Liver (tissue), 9 donors: Measurements from ENCODE around the gene GPR176. TPM values are rescaled to one million over a fixed set of nuclear protein-coding genes. Genes with fewer than 3 reads are reported as not detected.
"Not testable (repeated sequence)": the region's sequence is repeated elsewhere in the genome, so short reads cannot be mapped to it uniquely, and the experiment has no call there.

Experiments
- DNase-seq: peaks from one replicate; pipeline ENCODE4 v3.0.0-alpha.2; 2017; ENCODE audit warnings: low spot score
- H3K27ac ChIP-seq, 2 donors: one replicate each; pipeline ENCODE4 v1.7.0; 2013; ENCODE audit warnings: inconsistent platforms in 2 of 2, low read length in 2 of 2, control low read depth in 1 of 2, low read depth in 1 of 2, mild to moderate bottlenecking in 1 of 2
- H3K27me3 ChIP-seq, 4 donors: one replicate each; pipeline versions ENCODE4 v1.6.1 to v1.7.0; 2013; ENCODE audit warnings: low read length in 3 of 4, inconsistent platforms in 1 of 4, mild to moderate bottlenecking in 1 of 4, moderate library complexity in 1 of 4; ENCODE audit not compliant: control insufficient read depth in 4 of 4, insufficient read depth in 4 of 4
- H3K36me3 ChIP-seq, 4 donors: one replicate each; pipeline versions ENCODE4 v1.6.1 to v1.7.0; 2013; ENCODE audit warnings: low read length in 3 of 4, mild to moderate bottlenecking in 3 of 4, low read depth in 1 of 4, moderate library complexity in 1 of 4; ENCODE audit not compliant: control insufficient read depth in 4 of 4, insufficient read depth in 3 of 4
- H3K4me1 ChIP-seq, 4 donors: one replicate each; pipeline versions ENCODE4 v1.6.1 to v1.7.0; 2013; ENCODE audit warnings: low read length in 3 of 4, mild to moderate bottlenecking in 3 of 4, moderate library complexity in 1 of 4; ENCODE audit not compliant: control insufficient read depth in 4 of 4, insufficient read depth in 4 of 4
- H3K4me3 ChIP-seq, 3 donors: one replicate each; pipeline versions ENCODE4 v1.6.1 to v1.7.0; 2013; ENCODE audit warnings: low read length in 3 of 3, control low read depth in 1 of 3, low read depth in 1 of 3, mild to moderate bottlenecking in 1 of 3
- H3K9ac ChIP-seq, 2 donors: one replicate each; pipeline ENCODE4 v1.7.0; 2013; ENCODE audit warnings: low read length in 2 of 2, mild to moderate bottlenecking in 2 of 2, moderate library complexity in 2 of 2, control low read depth in 1 of 2, low read depth in 1 of 2
- H3K9me3 ChIP-seq, 4 donors: one replicate each; pipeline versions ENCODE4 v1.6.1 to v1.7.0; 2013; ENCODE audit warnings: low read length in 3 of 4; ENCODE audit not compliant: control insufficient read depth in 4 of 4
- ATF3 ChIP-seq: IDR thresholded peaks from 2 replicates; pipeline ENCODE4 v1.6.1; 2016; ENCODE audit warnings: antibody characterized with exemption
- EGR1 ChIP-seq, 2 donors: IDR thresholded peaks; 2 replicates each; pipeline ENCODE4 v1.6.1; 2016 to 2018; ENCODE audit warnings: antibody characterized with exemption in 2 of 2, low read depth in 2 of 2
- FOXA1 ChIP-seq: IDR thresholded peaks from 2 replicates; pipeline ENCODE4 v1.6.1; 2016; ENCODE audit warnings: antibody characterized with exemption
- FOXA2 ChIP-seq: IDR thresholded peaks from 2 replicates; pipeline ENCODE4 v1.6.1; 2016; ENCODE audit warnings: antibody characterized with exemption
- GABPA ChIP-seq, 2 donors: IDR thresholded peaks in 1 of 2; conservative IDR thresholded peaks in 1 of 2; 2 replicates each; pipeline ENCODE4 v1.6.1; 2016; ENCODE audit warnings: antibody characterized with exemption in 2 of 2, mild to moderate bottlenecking in 1 of 2, moderate library complexity in 1 of 2
- HNF4A ChIP-seq, 2 donors: conservative IDR thresholded peaks; 2 replicates each; pipeline ENCODE4 v1.6.1; 2016; ENCODE audit warnings: antibody characterized with exemption in 2 of 2, mild to moderate bottlenecking in 2 of 2
- HNF4G ChIP-seq: IDR thresholded peaks from 2 replicates; pipeline ENCODE4 v1.6.1; 2016; ENCODE audit warnings: antibody characterized with exemption
- JUND ChIP-seq, 2 donors: IDR thresholded peaks; 2 replicates each; pipeline ENCODE4 v1.6.1; 2016; ENCODE audit warnings: antibody characterized with exemption in 2 of 2
- MAX ChIP-seq: IDR thresholded peaks from 2 replicates; pipeline ENCODE4 v1.6.1; 2016; ENCODE audit warnings: antibody characterized with exemption
- NR2F2 ChIP-seq: IDR thresholded peaks from 2 replicates; pipeline ENCODE4 v1.6.1; 2016; ENCODE audit warnings: antibody characterized with exemption
- RAD21 ChIP-seq, 2 donors: IDR thresholded peaks; 2 replicates each; pipeline ENCODE4 v1.6.1; 2016; ENCODE audit warnings: antibody characterized with exemption in 2 of 2, mild to moderate bottlenecking in 2 of 2
- RXRA ChIP-seq, 2 donors: IDR thresholded peaks; 2 replicates each; pipeline ENCODE4 v1.6.1; 2017 to 2018; ENCODE audit warnings: antibody characterized with exemption in 2 of 2, mild to moderate bottlenecking in 1 of 2
- SP1 ChIP-seq: IDR thresholded peaks from 2 replicates; pipeline ENCODE4 v1.6.1; 2018; ENCODE audit warnings: antibody characterized with exemption, mild to moderate bottlenecking
- TAF1 ChIP-seq: conservative IDR thresholded peaks from 2 replicates; pipeline ENCODE4 v1.6.1; 2016; ENCODE audit warnings: antibody characterized with exemption, mild to moderate bottlenecking
- YY1 ChIP-seq: IDR thresholded peaks from 2 replicates; pipeline ENCODE4 v1.6.1; 2016; ENCODE audit warnings: antibody characterized with exemption, mild to moderate bottlenecking
- ZBTB33 ChIP-seq: IDR thresholded peaks from 2 replicates; pipeline ENCODE4 v1.6.1; 2016; ENCODE audit warnings: antibody characterized with exemption
- WGBS: extraction: QIAGEN DNeasy Blood & Tissue Kit; methylation state at CpG from one replicate; pipeline ENCODE4 v1.1.7; 2013; 5-methylcytosine and 5-hydroxymethylcytosine counted together
- polyA plus RNA-seq, 2 donors: library from polyadenylated mRNA; stranded (reverse) in 1 of 2; unstranded in 1 of 2; fragments of 200-250 nt in 1 of 2; fragments of >200 nt in 1 of 2; fragmentation: Nextera tagmentation in 1 of 2; extraction: Ambion mirVana in 1 of 2; gene quantifications; one replicate each; pipeline versions ENCODE4 v1.2.1 to v1.2.3, GENCODE V29; 2013 to 2015
- total RNA-seq, 2 donors: library from RNA; depleted of rRNA; stranded (reverse); fragments of >200 nt; gene quantifications; one replicate each; pipeline ENCODE4 v1.2.3, GENCODE V29; 2014
- donor health status: healthy.
- donor health status: healthy.
- donor health status: healthy.
- donor health status: healthy.
- donor health status: healthy.

GPR176 gene
- total and polyA plus RNA-seq, 4 donors, result 0.44 to 1.7 (median 1.4) TPM

- no peak overlapping the region for H3K4me3 ChIP-seq
- H3K27ac ChIP-seq, result no peak overlapping the region
- 90% methylated on average over 3 of the region's 3 CpGs for WGBS
- no peak for DNase-seq
- no peaks in the 10 kb centered on the region for H3K36me3 ChIP-seq
- H3K9ac ChIP-seq, result no peak overlapping the region
- no peaks in the 10 kb centered on the region for H3K27me3 ChIP-seq
- no peak for TF ChIP-seq TAF1
- TF ChIP-seq HNF4A (conservative IDR thresholded peaks at IDR 0.05), result no peak
- TF ChIP-seq GABPA (IDR thresholded peaks at IDR 0.05 in 1 of 2, conservative IDR thresholded peaks at IDR 0.05 in 1 of 2), result no peak
- TF ChIP-seq RXRA (IDR thresholded peaks at IDR 0.05), result no peak
- no peak for TF ChIP-seq EGR1 (IDR thresholded peaks at IDR 0.05; ENCODE audit: low read depth in 2 of 2)
- no peak for TF ChIP-seq FOXA1
- no peak for TF ChIP-seq YY1
- TF ChIP-seq SP1, result no peak
- no peak for TF ChIP-seq JUND (IDR thresholded peaks at IDR 0.05)
- no peak for TF ChIP-seq ZBTB33
- TF ChIP-seq RAD21 (IDR thresholded peaks at IDR 0.05), result no peak
- no peak for TF ChIP-seq NR2F2
- no peak for TF ChIP-seq FOXA2
- TF ChIP-seq ATF3, result no peak
- TF ChIP-seq HNF4G, result no peak
- H3K9me3 ChIP-seq, result no peaks in the 10 kb centered on the region
- H3K4me1 ChIP-seq, result peaks cover 0 to 1% (median 0%) of the 10 kb centered on the region in 4 donors
These were observed 21.7 kb downstream of the GPR176 start for GRCh38 chr15:39898317-39898716.

GRCh38 chr15:39896846-39897245 lies 23.2 kb downstream of the GPR176 start:
- no peak for DNase-seq
- H3K4me3 ChIP-seq, result no peak overlapping the region
- no peaks in the 10 kb centered on the region for H3K27me3 ChIP-seq
- H3K4me1 ChIP-seq, result peaks cover 0 to 1% (median 0%) of the 10 kb centered on the region in 4 donors
- H3K9ac ChIP-seq, result no peak overlapping the region
- TF ChIP-seq RAD21 (IDR thresholded peaks at IDR 0.05) (no peak), MAX (no peak)
- H3K27ac ChIP-seq, result no peak overlapping the region
- H3K36me3 ChIP-seq, result no peaks in the 10 kb centered on the region
- no peaks in the 10 kb centered on the region for H3K9me3 ChIP-seq
- WGBS, result 67% methylated on average over 1 of the region's 1 CpG

GRCh38 chr15:39896101-39896500 lies 24.0 kb downstream of the GPR176 start:
- H3K4me1 ChIP-seq, result peaks cover 0 to 1% (median 0%) of the 10 kb centered on the region in 4 donors
- no peak overlapping the region for H3K27ac ChIP-seq
- H3K36me3 ChIP-seq, result no peaks in the 10 kb centered on the region
- no peak for DNase-seq
- TF ChIP-seq JUND (IDR thresholded peaks at IDR 0.05), result no peak
- no peak for TF ChIP-seq NR2F2
- no peak for TF ChIP-seq FOXA2
- 97% methylated on average over 1 of the region's 1 CpG for WGBS
- H3K9me3 ChIP-seq, result no peaks in the 10 kb centered on the region
- H3K9ac ChIP-seq, result no peak overlapping the region
- no peak overlapping the region for H3K4me3 ChIP-seq
- no peaks in the 10 kb centered on the region for H3K27me3 ChIP-seq

- H3K27ac ChIP-seq, H3K9me3 ChIP-seq, H3K4me1 ChIP-seq, DNase-seq, H3K9ac ChIP-seq, H3K36me3 ChIP-seq, H3K4me3 ChIP-seq, H3K27me3 ChIP-seq: not testable (repeated sequence)
- WGBS, result 56% methylated on average over 3 of the region's 4 CpGs
These were observed 27.0 kb downstream of the GPR176 start for GRCh38 chr15:39893051-39893450.
